Measurements from ENCODE around the gene ARHGDIA.
"Not testable (repeated sequence)": the region's sequence is repeated elsewhere in the genome, so short reads cannot be mapped to it uniquely, and the experiment has no call there.

ARHGDIA gene

DNA sequence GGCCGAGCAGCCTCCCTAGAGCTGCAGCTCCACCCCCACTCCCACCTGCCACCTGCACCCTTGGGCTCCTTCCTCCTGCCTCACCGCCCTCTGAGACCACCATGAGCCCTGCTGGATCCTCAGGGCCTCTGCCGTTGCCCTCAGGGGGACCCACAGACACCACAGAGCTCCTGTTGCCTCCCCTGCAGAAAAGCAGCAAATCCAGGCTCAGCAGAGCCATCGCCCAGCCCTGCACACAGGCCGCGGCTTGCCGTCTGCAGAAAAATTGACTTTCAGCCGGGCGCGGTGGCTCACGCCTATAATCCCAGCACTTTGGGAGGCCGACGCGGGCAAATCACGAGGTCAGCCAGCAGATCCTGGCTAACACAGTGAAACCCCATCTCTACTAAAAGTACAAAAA, 29.3 kb downstream of the ARHGDIA start:
- DNase-seq: no peak

DNA sequence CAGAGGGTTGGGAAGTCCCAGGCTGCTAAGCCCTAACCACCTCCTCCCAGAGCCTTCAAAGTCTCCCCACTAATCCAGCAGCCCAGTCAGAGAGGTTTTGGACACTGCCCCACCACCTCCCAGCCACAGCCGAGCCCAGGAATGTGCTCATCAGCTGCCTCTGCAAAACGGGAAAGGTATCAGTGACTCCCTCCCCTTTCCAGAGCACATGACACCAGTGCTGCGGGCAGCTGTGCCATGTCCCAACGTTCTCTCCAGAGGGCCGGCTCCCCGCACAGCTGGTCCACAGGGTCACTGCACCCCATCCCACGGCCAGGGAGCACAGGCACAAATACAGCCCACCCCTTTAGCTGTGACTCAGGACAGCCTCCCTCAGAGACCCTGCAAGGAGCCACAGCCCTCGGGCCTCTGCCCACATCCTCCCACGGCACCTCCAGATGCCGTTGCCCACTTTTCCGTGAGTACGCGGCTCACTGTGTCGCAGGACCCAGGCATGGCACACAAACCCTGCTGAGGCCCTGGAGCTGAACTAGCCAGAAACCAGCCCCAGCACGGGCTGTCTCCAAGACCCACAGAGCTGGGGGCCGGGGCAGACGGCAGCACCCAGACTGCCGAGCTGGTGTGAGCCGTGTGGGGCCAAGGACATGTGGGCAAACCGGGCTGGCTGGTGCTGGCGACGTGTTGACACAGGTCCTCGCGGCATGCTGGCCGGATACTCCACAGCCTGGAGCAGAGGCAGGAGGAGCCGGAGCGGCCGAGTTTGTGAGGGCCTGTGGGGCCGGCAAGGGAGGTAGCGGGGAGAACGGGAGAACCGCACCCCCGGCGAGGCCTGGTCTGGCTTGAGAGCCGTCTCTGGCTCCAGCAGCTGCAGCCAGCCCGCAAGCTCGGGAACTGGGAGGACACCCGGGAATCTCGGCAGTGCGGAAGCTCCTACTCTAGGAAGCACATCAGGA, 30.0 kb downstream of the ARHGDIA start:
- no peak for DNase-seq

DNA sequence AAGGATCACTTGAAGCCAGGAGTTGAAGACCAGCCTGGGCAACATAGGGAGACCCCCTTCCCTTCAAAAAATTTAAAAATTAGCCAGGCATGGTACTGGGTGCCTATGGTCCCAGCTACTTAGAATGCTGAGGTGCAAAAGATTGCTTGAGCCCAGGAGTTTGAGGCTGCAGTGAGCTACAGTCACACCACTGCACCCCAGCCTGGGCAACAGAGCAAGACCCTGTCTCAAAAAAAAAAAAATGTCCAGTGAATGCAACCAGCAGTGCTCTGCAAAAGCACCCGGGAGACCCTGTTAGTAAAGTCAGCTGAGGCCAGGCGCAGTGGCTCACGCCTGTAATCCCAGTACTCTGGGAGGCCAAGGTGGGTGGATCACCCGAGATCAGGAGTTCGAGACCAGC, 31.1 kb downstream of the ARHGDIA start:
- DNase-seq: not testable (repeated sequence)

DNA sequence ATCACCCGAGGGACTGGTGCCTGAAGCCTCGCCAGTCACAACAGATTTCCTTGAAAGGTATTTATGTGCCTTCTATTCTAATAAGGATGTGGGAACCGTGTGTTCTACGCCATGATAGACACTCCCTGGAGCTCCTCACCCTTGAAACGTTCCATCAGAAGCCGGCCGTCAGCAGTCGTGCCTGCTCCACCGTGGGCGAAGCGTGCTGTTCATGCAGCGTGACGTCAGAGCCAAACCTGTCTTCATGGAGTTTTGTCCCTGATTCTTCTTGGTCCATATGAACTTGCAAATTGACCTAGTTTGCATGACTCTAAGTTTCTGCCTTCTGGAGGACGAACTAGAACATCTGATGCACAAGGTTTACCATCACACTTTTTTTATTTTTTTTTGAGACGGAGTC, 31.8 kb downstream of the ARHGDIA start:
- no peak for DNase-seq

DNA sequence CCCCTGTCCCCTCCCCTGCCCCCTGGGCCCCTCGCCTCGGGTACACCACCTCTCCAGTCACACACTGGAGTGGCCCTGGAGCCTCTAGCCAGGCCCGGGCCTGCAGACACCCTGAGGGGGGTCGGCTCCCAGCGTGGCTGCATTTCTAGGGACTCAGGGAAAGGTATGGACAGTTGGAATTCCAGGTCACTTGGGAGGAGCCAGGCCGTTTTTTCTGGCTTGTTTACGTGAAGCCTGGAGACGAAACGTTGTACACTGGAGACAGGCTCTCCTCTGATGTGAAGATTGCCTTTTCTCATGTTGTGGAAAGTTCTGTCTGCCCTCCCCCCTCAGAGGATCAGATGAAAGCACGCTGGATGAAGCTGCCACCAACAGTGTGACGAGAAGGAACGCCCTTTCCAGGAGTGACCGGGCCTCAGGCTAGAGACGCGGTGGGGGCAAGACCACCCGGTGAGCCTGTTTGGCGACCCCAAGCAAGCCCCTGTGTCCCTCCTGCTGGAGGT, 32.3 kb downstream of the ARHGDIA start:
- DNase-seq: no peak

DNA sequence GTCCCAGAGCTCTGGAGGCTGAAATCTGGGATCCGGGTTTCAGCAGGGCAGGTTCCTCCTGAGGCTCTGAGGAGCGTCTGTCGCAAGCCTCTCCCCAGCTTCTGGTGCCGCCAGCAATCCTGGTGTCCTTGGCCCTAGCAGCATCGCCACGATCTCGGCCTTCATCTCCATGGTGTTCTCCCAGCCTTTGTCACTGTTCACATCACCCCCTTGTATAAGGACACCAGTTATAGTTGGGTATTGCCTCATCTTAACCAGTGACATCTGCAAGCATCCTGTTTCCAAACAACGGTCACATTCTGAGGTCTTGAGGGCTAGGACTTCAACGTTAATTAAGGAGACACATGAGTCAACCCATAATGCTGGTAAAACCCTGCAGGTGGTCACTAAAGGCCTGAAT, 33.5 kb downstream of the ARHGDIA start:
- no peak for DNase-seq

DNA sequence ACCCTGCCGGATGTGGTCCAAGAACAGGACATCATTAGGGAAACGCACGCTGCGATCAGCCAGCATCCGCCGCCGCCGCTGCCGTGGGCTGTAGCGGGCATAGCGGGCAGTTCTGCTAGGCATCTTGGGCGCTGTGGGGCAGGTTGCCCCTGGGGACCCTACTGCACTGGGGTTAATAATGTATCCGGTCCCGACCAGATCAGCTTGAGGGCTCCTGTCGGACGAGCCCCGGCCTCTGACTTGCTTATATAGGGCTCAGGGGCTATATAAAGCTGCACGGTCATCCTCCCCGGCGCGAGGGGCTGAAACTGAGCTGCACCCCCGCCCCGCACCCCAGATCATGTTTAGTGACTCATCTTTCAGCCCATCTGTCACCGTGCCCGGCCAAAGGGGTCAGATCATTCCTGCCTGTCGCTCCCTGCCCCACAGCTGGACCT, 36.3 kb downstream of the ARHGDIA start, which contains the start of gene PPP1R27:
TSS of gene PPP1R27 (minus strand) at position 220 of the 437 bp plus-strand sequence. CDS start at position 123, 97 bp downstream.
- no peak for DNase-seq

DNA sequence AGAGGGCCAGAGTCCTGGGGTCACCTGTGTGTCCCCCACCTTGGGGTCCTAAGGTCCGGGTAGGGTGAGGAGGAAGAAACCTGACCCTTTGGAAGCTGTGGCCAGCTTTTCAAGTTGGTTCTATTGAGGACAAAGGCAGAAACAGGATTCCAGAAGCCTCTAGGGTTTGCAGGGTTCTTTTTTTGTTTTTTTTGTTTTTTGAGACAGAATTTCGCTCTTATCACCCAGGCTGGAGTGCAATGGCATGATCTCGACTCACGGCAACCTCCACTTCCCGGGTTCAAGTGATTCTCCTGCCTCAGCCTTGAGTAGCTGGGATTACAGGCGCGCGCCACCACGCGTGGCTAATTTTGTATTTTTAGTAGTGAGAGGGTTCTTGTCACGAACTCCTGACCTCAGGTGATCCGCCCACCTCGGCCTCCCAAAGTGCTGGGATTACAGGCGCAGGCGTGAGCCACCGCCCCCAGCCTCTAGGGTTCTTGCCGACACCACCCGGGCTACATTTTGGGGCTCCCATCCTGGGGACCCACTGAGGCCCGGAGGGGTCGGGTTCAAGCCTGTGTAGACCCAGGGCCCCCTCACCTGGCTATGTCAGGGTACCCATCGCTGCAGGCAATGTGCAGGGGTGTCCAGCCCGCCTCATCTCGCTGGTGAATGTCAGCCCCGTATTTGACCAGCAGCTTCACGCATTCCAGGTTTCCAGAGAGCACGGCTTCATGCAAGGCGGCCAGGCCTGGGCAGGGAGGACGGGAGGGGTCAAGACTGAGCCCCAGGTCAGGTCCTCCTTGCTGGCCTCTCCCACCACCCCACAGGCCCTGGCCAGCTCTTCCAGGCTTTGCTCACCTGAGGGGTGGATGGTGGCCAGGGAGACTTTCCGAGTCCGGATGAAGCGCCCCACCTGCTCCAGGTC, 37.0 kb downstream of the ARHGDIA start:
- no peak for DNase-seq

DNA sequence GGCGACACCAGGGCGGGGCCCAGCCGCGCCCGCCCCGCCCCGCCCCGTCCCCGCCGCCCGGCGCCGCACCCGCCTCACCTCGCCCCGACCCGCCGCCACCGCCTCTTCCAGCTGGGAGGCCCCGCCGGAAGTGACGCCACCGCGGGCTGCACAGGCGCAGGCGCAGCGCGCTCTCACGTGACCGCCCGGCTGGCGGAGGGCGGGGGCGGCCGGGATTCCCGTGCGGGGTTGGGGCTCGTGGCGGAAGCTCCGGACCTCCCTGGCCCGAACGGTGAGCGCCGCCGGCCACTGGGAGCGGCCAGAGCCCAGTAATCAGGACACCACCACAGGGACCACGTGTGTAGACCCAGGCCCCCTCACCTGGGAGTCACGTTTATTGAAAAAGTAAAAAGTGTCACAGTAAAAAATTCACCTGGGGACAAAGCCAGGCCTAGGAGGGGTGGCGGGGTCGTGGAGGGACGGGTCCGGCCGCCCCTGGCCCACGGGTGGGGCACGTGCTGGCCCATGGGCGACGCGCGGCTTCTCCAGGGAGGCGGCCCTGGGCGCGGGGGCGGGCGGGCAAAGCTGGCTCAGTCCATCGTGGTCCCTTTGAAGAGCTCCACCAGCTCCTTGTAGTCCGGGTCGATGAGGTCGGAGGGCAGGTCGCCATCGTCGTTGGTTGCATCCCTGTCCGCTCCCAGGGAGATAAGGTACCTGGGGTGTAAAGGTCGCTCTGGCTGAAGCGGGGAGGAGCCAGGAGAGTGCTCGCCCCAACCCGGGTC, 37.8 kb downstream of the ARHGDIA start, which contains the start of gene MCRIP1:
TSS of gene MCRIP1 (minus strand) at position 132 of the 761 bp plus-strand sequence. CDS start 8,785 bp downstream, outside the sequence.
- DNase-seq: peak; percentile 95

DNA sequence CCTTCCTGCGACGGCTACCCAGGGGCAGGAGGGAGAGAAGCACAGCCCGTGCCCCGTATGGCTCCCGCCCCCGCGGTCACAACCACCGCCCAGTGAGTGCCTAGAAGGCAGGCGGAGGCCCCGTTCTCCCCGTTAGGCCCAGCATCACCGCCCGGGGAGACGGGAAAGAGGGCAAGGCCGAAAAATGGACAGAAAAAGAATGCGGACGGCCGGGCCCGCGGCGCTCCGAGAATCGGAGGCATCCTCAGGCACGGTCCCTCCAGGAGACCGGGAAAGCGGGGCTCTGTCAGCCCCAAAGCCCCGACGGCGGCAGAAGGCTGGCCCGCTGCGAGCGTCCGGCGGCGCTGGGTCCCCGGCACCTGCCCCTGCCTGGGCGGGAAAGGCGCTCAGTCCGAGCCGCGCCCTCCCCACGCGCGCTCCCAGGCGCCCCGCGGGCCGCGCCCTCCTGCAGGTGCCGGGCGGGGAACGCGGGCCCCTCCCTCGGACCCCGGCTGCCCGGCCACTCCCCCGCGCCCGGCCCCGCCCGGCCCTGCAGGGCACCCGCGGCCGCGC, 38.5 kb downstream of the ARHGDIA start:
- peak; percentile 27 for DNase-seq

DNA sequence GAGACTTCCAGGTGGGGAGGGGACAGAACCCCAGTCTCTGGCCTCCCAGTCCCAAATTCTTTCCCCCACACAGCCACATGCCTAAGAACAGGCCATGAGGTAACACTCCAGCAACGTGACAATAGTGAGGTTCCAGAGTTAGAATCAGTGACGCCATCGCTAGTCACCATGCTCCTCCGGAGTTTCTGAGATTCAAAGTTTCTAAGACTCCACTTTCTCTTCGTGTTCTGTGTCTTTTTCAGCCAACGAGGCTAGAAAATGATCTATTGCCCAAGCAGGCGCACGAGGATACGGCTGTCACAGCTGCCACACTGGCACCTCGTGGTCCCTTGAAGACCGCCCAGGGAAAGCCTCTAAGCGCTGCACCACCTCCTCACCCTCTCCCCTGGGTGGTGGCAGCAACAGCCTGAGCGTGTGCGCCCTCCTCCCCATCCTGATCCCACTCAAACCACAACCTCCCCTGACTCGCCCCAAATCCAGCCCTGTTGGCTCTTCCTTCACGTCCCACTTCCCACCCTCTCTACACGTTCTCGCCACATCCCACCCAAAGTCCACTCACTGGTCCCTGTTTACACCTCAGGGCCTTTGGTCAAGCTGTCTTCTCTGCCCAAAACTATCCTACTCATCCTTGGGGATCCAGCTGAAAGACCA, 39.1 kb downstream of the ARHGDIA start:
- peak; percentile 52 for DNase-seq

DNA sequence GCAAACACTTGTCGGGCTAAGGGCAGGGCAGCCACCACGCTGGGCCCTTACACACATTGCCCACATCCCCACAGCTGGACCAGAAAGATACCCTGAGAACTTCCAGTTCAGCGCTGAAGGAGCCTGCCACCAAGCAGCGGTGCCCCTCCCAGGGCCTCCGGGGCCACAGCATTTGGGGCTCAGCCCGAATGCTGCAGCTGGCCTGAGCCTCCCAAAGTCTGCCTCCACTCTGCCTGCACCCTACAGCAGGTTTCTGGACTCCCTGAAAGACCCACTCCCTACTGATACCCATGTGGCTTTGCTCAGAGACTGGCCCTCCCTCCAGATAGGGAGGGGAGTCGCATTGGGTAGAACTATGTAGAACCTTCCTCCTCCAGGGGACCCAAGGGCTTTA, 39.6 kb downstream of the ARHGDIA start:
- no peak for DNase-seq

DNA sequence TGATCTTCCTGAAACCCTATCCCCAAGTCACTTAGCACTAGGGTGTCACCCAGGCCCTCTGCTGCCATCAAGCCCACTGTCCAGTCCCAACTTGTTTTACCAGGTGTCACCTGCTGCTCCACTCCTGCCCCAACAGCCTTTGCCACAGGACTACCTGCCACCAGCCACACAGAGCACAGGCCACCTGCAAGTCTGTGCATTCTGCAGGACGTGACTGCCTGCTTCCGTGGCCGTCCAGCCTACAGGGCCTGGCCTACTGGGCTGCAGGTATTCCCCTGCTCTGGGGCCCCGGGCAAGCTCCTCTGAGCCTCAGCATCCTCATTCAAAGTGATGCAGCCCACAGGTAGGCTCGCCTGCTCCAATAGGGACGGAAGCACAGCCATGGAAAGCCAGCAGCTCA, 41.3 kb downstream of the ARHGDIA start:
- DNase-seq: no peak

DNA sequence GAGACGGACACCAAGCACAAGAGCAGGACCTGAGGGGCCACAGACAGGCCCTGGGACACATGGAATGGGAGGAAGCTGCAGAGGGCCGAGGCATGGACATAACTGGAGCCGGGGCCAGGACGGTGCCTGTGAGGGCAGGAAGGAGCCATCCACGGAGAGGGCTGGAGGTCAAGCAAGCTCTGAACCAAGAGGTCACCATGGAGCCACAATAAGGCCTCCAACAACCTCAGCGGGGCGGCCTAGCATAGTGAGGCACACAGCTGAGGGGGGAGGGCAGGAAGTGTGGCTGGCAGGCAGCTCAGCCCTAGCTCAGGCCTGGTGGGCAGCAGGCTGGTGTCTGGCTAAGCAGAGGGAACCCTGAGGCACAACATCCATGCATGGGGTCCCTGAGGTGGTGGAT, 42.5 kb downstream of the ARHGDIA start:
- DNase-seq: no peak

DNA sequence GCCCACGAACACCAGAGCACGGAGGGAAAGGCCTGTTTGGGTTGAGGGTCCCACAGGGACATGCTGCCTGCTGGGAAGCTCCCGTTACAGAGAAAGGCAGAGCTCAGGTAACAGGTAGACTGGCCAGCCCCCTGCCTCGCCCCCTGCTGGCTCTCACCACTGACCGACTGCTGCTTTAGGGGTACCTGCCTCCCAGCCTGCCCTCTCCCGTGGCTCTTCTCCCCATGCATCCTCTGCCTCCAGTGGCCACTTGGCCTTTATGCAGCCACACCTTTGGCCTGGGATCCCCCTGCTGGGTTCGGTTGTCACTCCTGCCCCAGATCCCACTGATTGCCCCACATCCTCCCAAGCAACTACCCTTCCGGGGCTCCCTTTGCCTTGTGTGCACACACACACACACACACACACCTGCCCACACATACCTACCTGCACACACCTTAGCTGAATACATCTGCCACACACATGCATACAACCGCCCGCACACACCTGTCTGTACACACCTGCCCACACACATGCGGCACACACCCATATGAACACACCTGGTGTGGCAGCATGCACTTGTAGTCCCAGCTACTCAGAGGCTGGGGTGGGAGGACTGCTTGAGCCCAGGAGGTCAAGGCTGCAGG, 45.2 kb downstream of the ARHGDIA start:
- no peak for DNase-seq

DNA sequence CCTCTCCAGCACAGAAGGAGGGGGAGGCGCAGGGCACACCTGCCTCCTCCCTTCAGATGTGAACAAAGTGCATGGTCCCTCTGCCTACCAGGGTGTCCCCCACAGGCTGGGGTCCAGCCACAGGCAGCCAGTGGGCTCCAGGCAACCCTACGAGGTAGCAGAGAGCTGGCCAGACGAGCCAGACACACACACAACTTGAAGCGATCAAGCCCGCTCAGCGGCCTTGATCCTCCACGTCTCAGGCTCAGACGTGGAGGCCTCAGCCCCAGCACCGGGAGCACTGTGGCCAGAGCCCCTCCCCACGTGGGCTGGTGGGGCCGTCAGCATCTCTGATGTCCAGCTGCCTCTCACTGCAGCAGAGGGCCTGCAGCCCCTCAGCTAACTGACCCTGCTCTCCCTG, 46.5 kb downstream of the ARHGDIA start:
- no peak for DNase-seq

DNA sequence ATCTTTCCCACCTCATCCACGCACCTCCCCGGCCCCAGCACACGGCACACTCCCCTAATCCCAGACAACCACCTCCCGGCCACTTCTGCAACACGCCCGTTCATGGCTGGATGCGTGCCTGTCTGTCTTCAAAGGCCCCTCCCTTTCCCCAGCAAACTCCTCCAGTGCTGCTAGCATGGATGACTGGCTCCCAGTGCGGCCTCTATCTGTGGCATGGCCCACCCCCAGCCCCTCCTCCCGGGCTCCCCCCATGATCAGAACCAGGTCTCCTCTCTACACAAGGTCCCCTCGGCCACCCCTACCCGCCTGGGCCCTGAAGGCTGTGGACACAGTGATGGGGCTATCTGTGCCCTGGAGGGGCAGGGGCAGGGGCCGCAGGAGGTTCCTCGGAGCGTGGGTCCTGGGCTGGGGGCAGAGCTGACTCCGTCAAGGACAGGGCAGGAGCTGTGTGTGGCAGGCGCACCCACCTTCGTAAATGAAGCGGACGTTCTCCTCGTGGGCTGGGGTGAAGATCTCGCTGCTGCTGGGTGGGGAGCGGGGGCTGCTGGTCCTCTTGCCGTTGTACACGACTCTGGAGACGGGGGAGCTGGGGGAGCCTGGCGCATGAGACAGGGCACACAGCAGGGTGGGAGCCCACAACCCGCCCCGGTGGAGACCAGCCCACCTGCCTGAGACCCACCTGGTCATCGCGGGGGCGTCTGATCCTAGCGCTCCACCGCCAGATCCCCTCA, 47.2 kb downstream of the ARHGDIA start:
- no peak for DNase-seq

DNA sequence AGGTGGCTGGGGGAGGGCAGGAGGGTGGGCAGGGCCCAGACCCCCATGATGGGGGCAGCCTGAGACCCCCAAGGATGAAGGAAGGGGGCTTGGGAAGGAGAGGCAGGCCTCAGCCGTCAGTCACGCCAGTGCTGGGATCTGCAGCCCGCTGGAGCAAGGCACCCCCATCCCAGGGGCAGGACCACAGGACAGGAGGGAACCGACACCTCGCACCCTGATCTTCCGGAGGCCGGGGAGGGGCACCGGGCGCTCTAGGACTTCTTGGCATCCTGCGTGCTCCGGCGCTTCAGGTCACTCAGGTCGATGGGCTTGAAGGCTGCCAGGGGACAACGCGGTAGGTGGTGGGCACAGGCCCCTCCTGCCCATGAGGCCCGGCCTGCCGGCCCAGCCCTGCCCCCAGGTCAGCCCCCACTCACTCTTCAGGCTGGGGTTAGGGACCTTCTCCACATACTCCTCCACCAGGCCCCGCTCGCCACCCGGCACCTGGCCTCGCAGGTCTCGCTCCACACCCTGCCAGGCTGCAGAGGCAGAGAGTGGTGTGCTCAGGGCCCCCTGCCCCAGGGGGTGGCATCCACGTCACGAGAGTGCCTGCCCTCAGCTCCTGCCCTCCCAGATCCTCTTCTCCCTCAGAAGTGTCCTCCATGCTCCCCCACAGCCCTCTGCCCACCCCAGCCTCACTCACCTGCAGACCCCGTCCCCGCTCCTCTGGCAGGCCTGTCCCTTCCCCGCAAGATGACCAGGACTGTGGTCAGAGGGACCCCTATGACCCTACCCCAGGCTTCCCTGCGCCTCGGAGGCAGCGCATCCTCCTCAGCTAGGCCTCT, 47.9 kb downstream of the ARHGDIA start:
- DNase-seq: no peak

DNA sequence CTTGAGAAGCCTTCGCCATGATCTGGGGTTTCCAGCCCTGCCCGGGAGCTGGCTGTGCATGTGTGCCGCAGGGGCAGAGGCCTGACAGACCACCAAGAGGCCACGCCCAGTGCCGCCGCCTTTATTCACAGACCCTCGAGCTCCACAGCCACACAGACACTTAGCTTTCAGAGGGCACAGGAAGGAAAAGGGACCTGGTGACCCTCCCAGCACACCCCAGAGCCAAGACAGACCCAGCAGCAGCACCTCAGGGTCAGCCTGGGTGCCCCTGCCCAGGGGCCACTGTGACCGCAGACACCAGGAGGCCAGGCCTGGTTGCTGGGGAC, 48.9 kb downstream of the ARHGDIA start:
- DNase-seq: no peak
